DOHH2 (cell line): ENCODE data around the gene OVCA2.

Source experiments
- CTCF ChIP-seq: fragments of 200-600 bp; sonication (generic); IDR thresholded peaks from one replicate; pipeline ENCODE4 v1.5.1; 2014; ENCODE audit warnings: antibody characterized with exemption, mild to moderate bottlenecking, low read depth, low read length; ENCODE audit not compliant: poor library complexity, severe bottlenecking
- EZH2phosphoT487 ChIP-seq: fragments of 200-600 bp; sonication (generic); IDR thresholded peaks from 2 replicates; pipeline ENCODE4 v1.6.1; 2017; ENCODE audit warnings: borderline replicate concordance, mild to moderate bottlenecking, antibody characterized with exemption, low read length, moderate library complexity, mixed read lengths

GRCh38 chr17:2015314-2015713, 26.5 kb upstream of the OVCA2 start:
- TF ChIP-seq CTCF: no peak
- no peak for TF ChIP-seq EZH2phosphoT487
